OCI-LY1 (cell line): ENCODE results near the gene HECW1.

Source experiments
- H2AFZ ChIP-seq: fragments of 200-600 bp; sonication (generic), shearing (Covaris generic); 2 replicates; pipeline ENCODE4 v1.6.0; 2014; ENCODE audit warnings: antibody characterized with exemption, mild to moderate bottlenecking, low read length
- H3F3A ChIP-seq: fragments of 200-600 bp; sonication (generic), shearing (Covaris generic); 2 replicates; pipeline ENCODE4 v1.6.0; 2014; ENCODE audit warnings: mild to moderate bottlenecking, antibody characterized with exemption, low read length, moderate library complexity; ENCODE audit not compliant: insufficient read depth
- H3K27ac ChIP-seq: fragments of 200-600 bp; sonication (generic); 2 replicates; pipeline ENCODE4 v1.5.1; 2014; ENCODE audit warnings: low read length, mixed run types, mild to moderate bottlenecking, low read depth; ENCODE audit not compliant: poor library complexity, severe bottlenecking
- H3K27me3 ChIP-seq: fragments of 200-600 bp; sonication (generic); 2 replicates; pipeline ENCODE4 v1.6.0; 2014; ENCODE audit warnings: antibody characterized with exemption, mild to moderate bottlenecking, low read length, moderate library complexity; ENCODE audit not compliant: insufficient read depth
- H3K36me3 ChIP-seq: fragments of 200-600 bp; sonication (generic); 2 replicates; pipeline ENCODE4 v1.6.1; 2014; ENCODE audit warnings: mild to moderate bottlenecking, antibody characterized with exemption, low read length, moderate library complexity, mixed read lengths; ENCODE audit not compliant: insufficient read depth
- H3K4me1 ChIP-seq: fragments of 200-600 bp; sonication (generic); 2 replicates; pipeline ENCODE4 v1.5.1; 2014; ENCODE audit warnings: mild to moderate bottlenecking, low read length, moderate library complexity; ENCODE audit not compliant: insufficient read depth, severe bottlenecking
- H3K4me2 ChIP-seq: fragments of 200-600 bp; sonication (generic), shearing (Covaris generic); 2 replicates; pipeline ENCODE4 v1.6.1; 2014; ENCODE audit warnings: low read length
- H3K4me3 ChIP-seq: fragments of 200-600 bp; sonication (generic); 2 replicates; pipeline ENCODE4 v1.5.1; 2014; ENCODE audit warnings: low read length, low read depth, mild to moderate bottlenecking, mixed read lengths; ENCODE audit not compliant: poor library complexity, severe bottlenecking
- H3K79me2 ChIP-seq: fragments of 200-600 bp; shearing (Covaris generic); 2 replicates; pipeline ENCODE4 v1.6.1; 2016; ENCODE audit warnings: mixed run types, low read length, mixed read lengths; ENCODE audit not compliant: insufficient read depth
- H3K9ac ChIP-seq: fragments of 200-600 bp; sonication (generic), shearing (Covaris generic); 2 replicates; pipeline ENCODE4 v1.6.1; 2014; ENCODE audit warnings: mild to moderate bottlenecking, low read length, mixed read lengths
- H3K9me2 ChIP-seq: fragments of 200-600 bp; sonication (generic), shearing (Covaris generic); 2 replicates; pipeline ENCODE4 v1.6.1; 2014; ENCODE audit warnings: low read depth, mild to moderate bottlenecking, low read length, mixed read lengths
- H3K9me3 ChIP-seq: fragments of 200-600 bp; shearing (Covaris generic); 2 replicates; pipeline ENCODE4 v1.6.1; 2014; ENCODE audit warnings: low read length, mixed read lengths
- H4K20me1 ChIP-seq: fragments of 200-600 bp; sonication (generic), shearing (Covaris generic); 2 replicates; pipeline ENCODE4 v1.6.0; 2016; ENCODE audit warnings: mild to moderate bottlenecking, low read length; ENCODE audit not compliant: insufficient read depth
- CTCF ChIP-seq: fragments of 200-600 bp; sonication (generic), shearing (Covaris generic); IDR thresholded peaks from 2 replicates; pipeline ENCODE4 v1.5.1; 2017; ENCODE audit warnings: mild to moderate bottlenecking, antibody characterized with exemption, low read length, moderate library complexity, mixed read lengths
- EZH2 ChIP-seq: fragments of 200-600 bp; sonication (generic), shearing (Covaris generic); IDR thresholded peaks from 2 replicates; pipeline ENCODE4 v1.8.0; 2017; ENCODE audit warnings: borderline replicate concordance, mixed run types, mild to moderate bottlenecking, antibody characterized with exemption, low read length, moderate library complexity, mixed read lengths

Gene HECW1

GRCh38 chr7:43586251-43586900, 473.9 kb downstream of the HECW1 start:
- no peak overlapping the region for H2AFZ ChIP-seq
- H3F3A ChIP-seq, result no peaks in the 10 kb centered on the region
- H4K20me1 ChIP-seq, result no peaks in the 10 kb centered on the region
- peak overlapping the region; percentile 94 for H3K4me2 ChIP-seq
- H3K4me3 ChIP-seq, result peak overlapping the region; percentile 80
- H3K4me1 ChIP-seq, result peaks cover 70% of the 10 kb centered on the region
- TF ChIP-seq EZH2, result no peak
- TF ChIP-seq CTCF, result no peak
- no peaks in the 10 kb centered on the region for H3K27me3 ChIP-seq
- H3K36me3 ChIP-seq, result peaks cover 35% of the 10 kb centered on the region
- H3K79me2 ChIP-seq, result peaks cover 80% of the 10 kb centered on the region
- H3K9me3 ChIP-seq, result no peaks in the 10 kb centered on the region
- H3K9ac ChIP-seq, result peak overlapping the region; percentile 86
- H3K27ac ChIP-seq, result peak overlapping the region; percentile 91
- no peaks in the 10 kb centered on the region for H3K9me2 ChIP-seq

GRCh38 chr7:43588477-43589132, 476.2 kb downstream of the HECW1 start:
- peak overlapping the region; percentile 91 for H3K27ac ChIP-seq
- H3K9ac ChIP-seq, result peak overlapping the region; percentile 70; the same call in 1 of the 2 replicates
- 0 out of 2 replicates have a peak, but pooled peaks cover under 1% of the 10 kb centered on the region for H4K20me1 ChIP-seq

DNA sequence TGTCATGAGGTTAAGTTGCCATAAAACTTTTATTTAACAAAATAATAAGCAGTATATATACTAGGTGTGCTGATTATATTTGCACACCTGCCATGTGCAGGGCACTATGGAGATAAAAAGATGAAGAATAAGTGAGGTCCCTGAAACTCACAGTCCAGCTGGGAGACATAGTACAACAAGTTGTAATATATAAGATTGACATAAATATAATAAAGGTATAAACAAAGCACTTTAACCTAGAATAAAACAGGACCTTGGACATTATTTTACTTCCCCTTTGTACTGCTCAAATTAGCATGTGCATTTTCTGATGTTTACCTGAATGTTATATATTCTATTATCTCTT, 476.7 kb downstream of the HECW1 start:
- Histone ChIP-seq H3K9me2 (no peaks in the 10 kb centered on the region), H3K4me1 (peaks cover 87% of the 10 kb centered on the region), H3K9ac (peak overlapping the region; percentile 70; the same call in 1 of the 2 replicates), H4K20me1 (peaks cover 3% of the 10 kb centered on the region; the same call in 1 of the 2 replicates), H3K27me3 (no peaks in the 10 kb centered on the region), H3K4me2 (peak overlapping the region; percentile 94), H3F3A (no peaks in the 10 kb centered on the region), H3K9me3 (no peaks in the 10 kb centered on the region), H3K36me3 (peaks cover 56% of the 10 kb centered on the region), H2AFZ (no peak overlapping the region), H3K27ac (peak overlapping the region; percentile 91), H3K4me3 (peak overlapping the region; percentile 80), H3K79me2 (peaks cover 100% of the 10 kb centered on the region)
- TF ChIP-seq EZH2 (no peak), CTCF (no peak)

More at GRCh38 chr7:43588477-43589132, 476.2 kb downstream of the HECW1 start:
- Histone ChIP-seq H3K9me3 (no peaks in the 10 kb centered on the region), H3K9me2 (no peaks in the 10 kb centered on the region), H3K27me3 (no peaks in the 10 kb centered on the region), H2AFZ (no peak overlapping the region), H3K4me1 (peaks cover 82% of the 10 kb centered on the region), H3K4me2 (peak overlapping the region; percentile 94), H3K4me3 (peak overlapping the region; percentile 80), H3K36me3 (peaks cover 55% of the 10 kb centered on the region), H3K79me2 (peaks cover 100% of the 10 kb centered on the region), H3F3A (no peaks in the 10 kb centered on the region)
- TF ChIP-seq EZH2, result no peak
